PFSK-1 (cell line): ENCODE measurements around the gene CCDC47.

Experiments
- FOXP2 ChIP-seq: optimal IDR thresholded peaks from 2 replicates; pipeline ENCODE3; 2011; ENCODE audit warnings: borderline replicate concordance, control low read depth, inconsistent platforms; ENCODE audit not compliant: insufficient read depth; ENCODE audit errors: extremely low read length, extremely low read depth
- POLR2AphosphoS5 ChIP-seq: IDR thresholded peaks from 2 replicates; pipeline ENCODE4 v1.6.1; 2012; ENCODE audit warnings: low read depth, mild to moderate bottlenecking, control low read depth, low read length, moderate library complexity
- SIN3A ChIP-seq: IDR thresholded peaks from 2 replicates; pipeline ENCODE4 v1.6.1; 2012; ENCODE audit warnings: mild to moderate bottlenecking, low read length, moderate library complexity, borderline replicate concordance; ENCODE audit not compliant: insufficient read depth
- TAF1 ChIP-seq: IDR thresholded peaks from 2 replicates; pipeline ENCODE4 v1.6.1; 2012; ENCODE audit warnings: low read length, control low read depth, borderline replicate concordance; ENCODE audit not compliant: insufficient read depth

DNA sequence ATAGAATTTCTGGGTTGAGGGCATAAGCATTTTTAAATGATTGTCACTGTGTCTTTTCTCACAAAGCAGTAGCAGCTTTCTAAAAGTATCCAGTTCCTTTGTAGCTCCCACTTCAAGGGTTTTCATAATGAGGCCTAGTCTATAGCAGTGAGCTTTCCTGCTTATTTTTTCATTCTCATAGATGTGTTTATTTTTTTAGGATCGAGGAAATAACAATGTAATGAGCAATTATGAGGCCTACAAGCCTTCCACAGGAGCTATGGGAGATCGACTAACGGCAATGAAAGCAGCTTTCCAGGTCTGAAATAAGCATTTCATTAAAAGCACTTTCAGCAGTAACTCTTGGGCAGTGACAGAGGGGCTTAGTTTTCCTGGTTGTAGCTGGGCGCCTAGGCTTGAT lies 43.3 kb upstream of the CCDC47 start:
- TF ChIP-seq TAF1 = no peak
- TF ChIP-seq SIN3A = no peak
- no peak for TF ChIP-seq POLR2AphosphoS5
- TF ChIP-seq FOXP2 = no peak
